NB4 (cell line): ENCODE results near the gene PKIG.

Experiments
- MYC ChIP-seq: IDR thresholded peaks from 2 replicates; pipeline ENCODE4 v1.6.1; 2011; ENCODE audit warnings: low read depth, low read length
- POLR2A ChIP-seq: IDR thresholded peaks from 2 replicates; pipeline ENCODE4 v1.6.1; 2011; ENCODE audit warnings: mild to moderate bottlenecking; ENCODE audit not compliant: insufficient read length; ENCODE audit errors: extremely low read depth
- TF ChIP-seq, protein P1 (sequence below): IDR thresholded peaks from 2 replicates; pipeline ENCODE4 v1.6.1; 2011; ENCODE audit warnings: low read depth, low read length
- TF ChIP-seq, protein P2 (sequence below): IDR thresholded peaks from one replicate; pipeline ENCODE4 v1.5.1; 2012; ENCODE audit warnings: low read depth, low read length

DNA sequence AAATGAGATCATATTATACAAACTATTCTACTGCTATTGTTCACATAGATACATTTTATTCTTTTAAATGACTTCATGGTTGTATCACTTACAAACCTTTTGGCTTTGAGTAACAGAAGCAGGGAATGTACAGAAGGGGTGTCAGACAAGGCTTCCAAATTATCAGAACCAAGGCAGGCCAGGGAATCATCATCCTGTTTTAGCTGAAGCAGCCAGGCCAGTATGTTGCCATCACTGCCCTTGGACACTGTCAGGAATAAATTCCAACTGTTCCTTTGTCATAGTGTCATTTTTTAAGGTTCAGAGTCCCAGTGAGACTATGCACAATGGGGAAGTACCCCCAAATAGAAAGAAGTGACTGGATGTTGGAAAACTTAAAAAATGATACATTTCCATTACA lies 23.1 kb upstream of the PKIG start:
- no peak for TF ChIP-seq POLR2A
- TF ChIP-seq, protein P1, sequence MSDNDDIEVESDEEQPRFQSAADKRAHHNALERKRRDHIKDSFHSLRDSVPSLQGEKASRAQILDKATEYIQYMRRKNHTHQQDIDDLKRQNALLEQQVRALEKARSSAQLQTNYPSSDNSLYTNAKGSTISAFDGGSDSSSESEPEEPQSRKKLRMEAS, result no peak
- TF ChIP-seq, protein P2, sequence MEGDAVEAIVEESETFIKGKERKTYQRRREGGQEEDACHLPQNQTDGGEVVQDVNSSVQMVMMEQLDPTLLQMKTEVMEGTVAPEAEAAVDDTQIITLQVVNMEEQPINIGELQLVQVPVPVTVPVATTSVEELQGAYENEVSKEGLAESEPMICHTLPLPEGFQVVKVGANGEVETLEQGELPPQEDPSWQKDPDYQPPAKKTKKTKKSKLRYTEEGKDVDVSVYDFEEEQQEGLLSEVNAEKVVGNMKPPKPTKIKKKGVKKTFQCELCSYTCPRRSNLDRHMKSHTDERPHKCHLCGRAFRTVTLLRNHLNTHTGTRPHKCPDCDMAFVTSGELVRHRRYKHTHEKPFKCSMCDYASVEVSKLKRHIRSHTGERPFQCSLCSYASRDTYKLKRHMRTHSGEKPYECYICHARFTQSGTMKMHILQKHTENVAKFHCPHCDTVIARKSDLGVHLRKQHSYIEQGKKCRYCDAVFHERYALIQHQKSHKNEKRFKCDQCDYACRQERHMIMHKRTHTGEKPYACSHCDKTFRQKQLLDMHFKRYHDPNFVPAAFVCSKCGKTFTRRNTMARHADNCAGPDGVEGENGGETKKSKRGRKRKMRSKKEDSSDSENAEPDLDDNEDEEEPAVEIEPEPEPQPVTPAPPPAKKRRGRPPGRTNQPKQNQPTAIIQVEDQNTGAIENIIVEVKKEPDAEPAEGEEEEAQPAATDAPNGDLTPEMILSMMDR, result no peak
- TF ChIP-seq MYC, result no peak
